Esophagus squamous epithelium (tissue), 4 donors: ENCODE results near the gene LIMS2.

Experiments
- POLR2A ChIP-seq, 4 donors: fragments of 450-650 bp; IDR thresholded peaks; one replicate each; pipeline ENCODE4 v1.6.1; 2017; ENCODE audit warnings: antibody characterized with exemption in 4 of 4, mild to moderate bottlenecking in 4 of 4, moderate library complexity in 3 of 4
- TF ChIP-seq, protein P1 (sequence below), 6 experiments: fragments of 450-650 bp in 4 of 6; fragments of 200-600 bp in 2 of 6; sonication (generic) in 2 of 6; IDR thresholded peaks; one replicate each; pipeline ENCODE4 v1.5.1; 2016 to 2019; ENCODE audit warnings: antibody characterized with exemption in 6 of 6, mild to moderate bottlenecking in 4 of 6, moderate library complexity in 4 of 6

DNA sequence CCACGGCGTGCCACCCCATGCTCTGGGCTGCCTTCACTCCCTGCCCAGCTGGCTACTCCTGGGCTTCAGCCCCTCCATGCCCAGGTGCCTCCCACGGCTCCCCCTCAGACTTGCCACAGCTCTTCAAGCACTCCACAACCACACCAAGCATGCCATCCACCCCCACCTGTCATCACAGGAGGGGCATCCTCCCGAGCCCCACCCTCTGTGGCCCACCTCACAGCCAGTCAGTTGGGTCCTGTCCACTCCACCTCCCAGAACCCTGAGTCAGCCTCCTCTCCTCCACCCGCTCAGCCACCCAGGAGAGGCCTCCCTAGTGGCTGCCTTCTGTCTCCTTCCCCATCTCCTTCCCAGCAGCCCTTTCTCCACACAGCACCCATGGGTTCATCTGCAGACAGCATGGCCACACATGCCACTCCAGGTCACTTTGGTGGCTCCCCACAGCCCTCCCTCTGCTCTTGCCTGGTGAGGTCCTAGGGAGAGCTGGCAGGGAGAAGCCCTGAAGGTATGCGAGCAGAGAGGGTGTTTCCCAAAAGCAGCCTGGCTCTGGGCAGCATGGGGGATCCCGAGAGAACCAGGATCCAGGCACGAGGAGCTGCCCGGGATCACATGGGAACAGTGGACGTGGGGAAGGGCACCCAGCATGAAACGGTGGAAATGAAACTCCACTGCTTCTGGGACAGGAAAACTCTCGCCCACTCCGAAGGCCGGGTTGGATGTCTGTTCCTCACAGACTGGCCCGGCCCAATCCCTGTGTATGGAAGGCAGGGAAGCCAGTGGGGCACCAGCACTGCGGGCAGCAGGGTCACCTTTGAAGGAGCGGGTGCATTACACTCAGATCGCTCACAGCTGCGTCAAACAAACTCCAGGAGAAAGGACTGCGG lies 2.7 kb downstream of the LIMS2 start:
- no peak for TF ChIP-seq POLR2A (IDR thresholded peaks at IDR 0.05)
- TF ChIP-seq, protein P1, sequence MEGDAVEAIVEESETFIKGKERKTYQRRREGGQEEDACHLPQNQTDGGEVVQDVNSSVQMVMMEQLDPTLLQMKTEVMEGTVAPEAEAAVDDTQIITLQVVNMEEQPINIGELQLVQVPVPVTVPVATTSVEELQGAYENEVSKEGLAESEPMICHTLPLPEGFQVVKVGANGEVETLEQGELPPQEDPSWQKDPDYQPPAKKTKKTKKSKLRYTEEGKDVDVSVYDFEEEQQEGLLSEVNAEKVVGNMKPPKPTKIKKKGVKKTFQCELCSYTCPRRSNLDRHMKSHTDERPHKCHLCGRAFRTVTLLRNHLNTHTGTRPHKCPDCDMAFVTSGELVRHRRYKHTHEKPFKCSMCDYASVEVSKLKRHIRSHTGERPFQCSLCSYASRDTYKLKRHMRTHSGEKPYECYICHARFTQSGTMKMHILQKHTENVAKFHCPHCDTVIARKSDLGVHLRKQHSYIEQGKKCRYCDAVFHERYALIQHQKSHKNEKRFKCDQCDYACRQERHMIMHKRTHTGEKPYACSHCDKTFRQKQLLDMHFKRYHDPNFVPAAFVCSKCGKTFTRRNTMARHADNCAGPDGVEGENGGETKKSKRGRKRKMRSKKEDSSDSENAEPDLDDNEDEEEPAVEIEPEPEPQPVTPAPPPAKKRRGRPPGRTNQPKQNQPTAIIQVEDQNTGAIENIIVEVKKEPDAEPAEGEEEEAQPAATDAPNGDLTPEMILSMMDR (IDR thresholded peaks at IDR 0.05), result no peak
